Renal cortical epithelial cell (primary cell): Measurements from ENCODE around the gene FILIP1. TPM values are rescaled to one million over a fixed set of nuclear protein-coding genes. Genes with fewer than 3 reads are reported as not detected.
A peak's percentile ranks its signal among the peaks of the same experiment; 100 is the strongest.

ENCODE experiments used
- DNase-seq: peaks from one replicate; pipeline ENCODE4 v3.0.0-alpha.2; 2011; ENCODE audit warnings: low read depth
- total RNA-seq: library from RNA; depleted of rRNA; stranded (reverse); fragments of >200 nt; gene quantifications from 2 replicates; pipeline ENCODE4 v1.2.3, GENCODE V29; 2014

Gene FILIP1
- total RNA-seq, 1 donor from 2014 or later, result 1.5 TPM

- DNase-seq, result peak; percentile 76
Observed at GRCh38 chr6:75296811-75297779, 196.5 kb downstream of the FILIP1 start.

- no peak for DNase-seq
Observed at GRCh38 chr6:75292555-75292954, 201.0 kb downstream of the FILIP1 start.

GRCh38 chr6:75291744-75292143, 201.9 kb downstream of the FILIP1 start:
- no peak for DNase-seq

GRCh38 chr6:75291331-75291730, 202.3 kb downstream of the FILIP1 start:
- no peak for DNase-seq

- no peak for DNase-seq
Observed at GRCh38 chr6:75290136-75290945, 203.3 kb downstream of the FILIP1 start.

GRCh38 chr6:75288023-75288422, 205.6 kb downstream of the FILIP1 start:
- no peak for DNase-seq

- DNase-seq, result no peak
Observed at GRCh38 chr6:75287424-75287823, 206.2 kb downstream of the FILIP1 start.

- DNase-seq, result no peak
Observed at GRCh38 chr6:75286955-75287354, 206.6 kb downstream of the FILIP1 start.

- DNase-seq, result no peak
Observed at GRCh38 chr6:75285283-75285639, 208.3 kb downstream of the FILIP1 start.

- DNase-seq, result peak; percentile 98
Observed at GRCh38 chr6:75284632-75285282, 208.8 kb downstream of the FILIP1 start, which contains the start of gene TMEM30A. TMEM30A (minus strand) TSS chr6:75284792; CDS start chr6:75284638, 154 bp downstream.

GRCh38 chr6:75283907-75284631, 209.5 kb downstream of the FILIP1 start:
- DNase-seq, result no peak

- no peak for DNase-seq
Observed at GRCh38 chr6:75282706-75283105, 210.9 kb downstream of the FILIP1 start.

- no peak for DNase-seq
Observed at GRCh38 chr6:75281653-75282052, 211.9 kb downstream of the FILIP1 start.

- peak; percentile 40 for DNase-seq
Observed at GRCh38 chr6:75280131-75280855, 213.3 kb downstream of the FILIP1 start.

GRCh38 chr6:75279418-75279817, 214.2 kb downstream of the FILIP1 start:
- no peak for DNase-seq

- no peak for DNase-seq
Observed at GRCh38 chr6:75278474-75279077, 215.0 kb downstream of the FILIP1 start.

GRCh38 chr6:75275067-75275466, 218.5 kb downstream of the FILIP1 start:
- peak; percentile 43 for DNase-seq

GRCh38 chr6:75273009-75273408, 220.6 kb downstream of the FILIP1 start:
- DNase-seq, result no peak

- peak; percentile 77 for DNase-seq
Observed at GRCh38 chr6:75272145-75272840, 221.3 kb downstream of the FILIP1 start.

- DNase-seq, result no peak
Observed at GRCh38 chr6:75268988-75269354, 224.6 kb downstream of the FILIP1 start.
